GM12874 (cell line): ENCODE results near the gene MTHFSD.

Experiments used
- TF ChIP-seq, protein P1 (sequence below): IDR thresholded peaks from 2 replicates; pipeline ENCODE4 v1.5.1; 2011; ENCODE audit warnings: low read depth, mild to moderate bottlenecking, control low read depth, low read length, moderate library complexity; ENCODE audit not compliant: insufficient read depth

Gene MTHFSD

DNA sequence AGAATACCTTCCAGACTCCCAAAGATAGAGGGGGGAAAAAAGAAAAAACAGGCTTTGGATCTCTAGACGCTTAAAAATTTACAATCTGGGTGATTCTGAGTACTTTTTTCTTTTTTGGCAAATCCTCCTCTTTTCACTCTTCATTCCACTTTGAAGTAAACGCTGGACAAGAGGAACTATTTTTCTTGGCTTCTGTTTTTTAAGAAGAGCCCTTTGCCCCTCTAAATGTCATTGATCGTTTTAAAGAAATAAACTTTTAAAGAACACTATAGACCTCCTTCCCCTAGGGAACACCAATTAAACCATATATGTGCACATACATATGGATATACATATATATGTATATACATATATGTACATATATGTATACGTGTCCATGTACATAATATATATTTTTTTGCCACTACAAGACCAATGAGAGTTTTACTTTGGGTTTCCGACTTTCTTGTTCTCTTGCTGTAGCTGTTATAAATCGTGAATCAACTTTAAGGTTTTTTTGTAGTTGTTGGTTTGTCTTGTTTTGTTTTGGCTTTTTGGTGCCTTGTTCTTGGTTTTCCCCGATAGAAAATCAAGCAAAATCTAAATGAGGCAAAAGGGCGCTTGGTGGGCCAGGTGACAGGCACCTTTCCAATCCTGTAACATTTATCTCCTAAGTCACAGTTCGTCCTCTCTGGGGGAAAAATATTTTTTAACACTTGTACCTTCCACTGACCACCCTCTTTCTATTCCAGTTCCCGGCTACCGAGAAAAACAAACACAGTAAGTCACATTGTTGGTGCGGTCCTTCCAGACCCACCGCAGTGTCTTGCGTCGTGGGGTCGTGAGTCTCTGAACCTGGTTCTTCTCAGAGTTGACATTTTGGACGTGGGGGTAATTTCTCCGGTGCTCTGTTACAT is 40.3 kb downstream of the MTHFSD start:
- TF ChIP-seq, protein P1, sequence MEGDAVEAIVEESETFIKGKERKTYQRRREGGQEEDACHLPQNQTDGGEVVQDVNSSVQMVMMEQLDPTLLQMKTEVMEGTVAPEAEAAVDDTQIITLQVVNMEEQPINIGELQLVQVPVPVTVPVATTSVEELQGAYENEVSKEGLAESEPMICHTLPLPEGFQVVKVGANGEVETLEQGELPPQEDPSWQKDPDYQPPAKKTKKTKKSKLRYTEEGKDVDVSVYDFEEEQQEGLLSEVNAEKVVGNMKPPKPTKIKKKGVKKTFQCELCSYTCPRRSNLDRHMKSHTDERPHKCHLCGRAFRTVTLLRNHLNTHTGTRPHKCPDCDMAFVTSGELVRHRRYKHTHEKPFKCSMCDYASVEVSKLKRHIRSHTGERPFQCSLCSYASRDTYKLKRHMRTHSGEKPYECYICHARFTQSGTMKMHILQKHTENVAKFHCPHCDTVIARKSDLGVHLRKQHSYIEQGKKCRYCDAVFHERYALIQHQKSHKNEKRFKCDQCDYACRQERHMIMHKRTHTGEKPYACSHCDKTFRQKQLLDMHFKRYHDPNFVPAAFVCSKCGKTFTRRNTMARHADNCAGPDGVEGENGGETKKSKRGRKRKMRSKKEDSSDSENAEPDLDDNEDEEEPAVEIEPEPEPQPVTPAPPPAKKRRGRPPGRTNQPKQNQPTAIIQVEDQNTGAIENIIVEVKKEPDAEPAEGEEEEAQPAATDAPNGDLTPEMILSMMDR = no peak

DNA sequence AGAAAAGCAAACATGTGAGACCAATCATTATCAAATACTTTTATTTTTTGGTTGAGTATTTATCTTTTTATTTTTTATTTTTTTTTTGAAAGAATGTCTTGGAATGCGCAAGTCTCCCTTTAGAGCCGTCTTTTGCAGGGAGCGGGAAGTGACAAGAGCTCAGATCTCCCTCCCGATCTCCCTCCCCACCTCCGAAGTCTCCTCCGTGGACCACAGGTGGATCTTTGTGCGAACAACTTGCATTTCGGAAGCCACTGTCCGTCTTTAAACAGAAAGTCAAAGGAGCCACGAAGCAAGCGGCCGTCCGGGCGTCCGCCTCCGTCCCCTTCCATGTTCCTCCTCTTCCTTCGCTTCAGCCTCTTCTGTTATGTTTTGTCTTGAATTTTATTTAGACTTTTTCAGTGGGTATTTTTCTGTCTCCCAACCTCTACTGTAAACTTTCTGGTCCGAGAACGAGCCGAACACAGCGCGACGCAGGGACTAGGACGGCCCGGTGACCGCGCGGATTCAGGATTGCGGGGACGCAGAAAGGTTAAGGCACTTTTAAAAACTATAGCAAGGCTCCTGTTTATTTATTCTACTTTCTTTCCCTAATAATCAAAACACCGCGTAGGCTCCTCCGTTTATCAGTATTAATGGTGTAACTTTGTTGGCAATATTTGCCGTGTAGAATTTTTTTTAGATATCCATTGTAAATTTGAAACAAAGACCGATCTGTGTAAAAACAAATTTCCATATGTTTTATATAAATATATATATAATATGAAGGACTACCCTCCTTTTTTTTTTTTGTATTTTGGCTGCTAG is 41.4 kb downstream of the MTHFSD start:
- TF ChIP-seq, protein P1 = no peak

DNA sequence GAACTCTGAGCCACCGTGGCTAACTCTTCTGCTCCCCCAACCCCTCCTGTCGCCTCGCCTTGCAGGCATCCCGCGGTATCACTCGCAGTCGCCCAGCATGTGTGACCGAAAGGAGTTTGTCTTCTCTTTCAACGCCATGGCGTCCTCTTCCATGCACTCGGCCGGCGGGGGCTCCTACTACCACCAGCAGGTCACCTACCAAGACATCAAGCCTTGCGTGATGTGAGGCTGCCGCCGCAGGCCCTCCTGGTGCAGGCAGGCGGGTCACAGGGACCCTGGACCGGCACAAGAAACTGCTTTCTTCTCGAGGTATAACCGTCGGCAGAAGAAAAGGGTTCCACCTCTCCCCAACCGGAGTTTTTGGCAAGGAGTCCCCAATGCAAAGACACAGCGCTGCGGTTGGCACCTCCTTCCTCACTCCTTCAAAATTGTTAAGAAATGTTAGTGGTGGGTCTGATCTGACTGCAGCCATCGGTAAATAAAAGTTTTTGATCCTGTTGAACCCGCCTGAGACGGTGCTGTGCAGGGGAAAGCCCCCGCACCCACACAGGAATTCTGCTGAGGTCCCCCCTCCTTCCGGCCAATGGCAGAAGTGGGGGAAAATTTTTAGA is 42.1 kb downstream of the MTHFSD start:
- TF ChIP-seq, protein P1 = no peak

DNA sequence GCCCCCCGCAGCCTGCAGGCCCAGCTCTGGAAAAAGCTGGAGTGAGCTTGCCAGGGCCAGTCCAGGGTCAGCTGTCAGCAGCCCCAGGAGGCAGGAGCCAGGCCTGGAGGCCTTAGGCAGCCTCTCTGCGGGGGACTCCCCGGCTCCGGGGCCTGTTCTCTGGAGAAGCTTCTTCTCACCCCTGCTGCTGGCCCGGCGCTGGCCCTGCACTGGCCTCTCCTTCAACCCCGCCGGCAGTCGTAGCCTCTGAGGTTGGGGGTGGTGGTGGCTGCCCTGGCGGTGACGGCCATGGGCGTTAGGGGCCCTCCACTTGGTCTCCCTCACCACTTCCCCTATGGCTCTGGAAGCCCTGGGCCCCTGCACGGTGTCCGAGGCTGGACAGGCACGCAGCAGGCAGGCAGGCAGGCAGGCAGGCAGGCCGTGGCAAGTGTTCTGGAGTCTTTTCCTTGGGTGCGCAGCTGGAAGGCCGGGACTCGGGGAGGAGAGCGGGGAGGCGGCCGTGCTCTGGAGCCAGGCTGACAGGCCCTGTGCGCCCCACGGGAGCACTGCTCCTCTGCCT is 42.7 kb downstream of the MTHFSD start:
- TF ChIP-seq, protein P1 = no peak

DNA sequence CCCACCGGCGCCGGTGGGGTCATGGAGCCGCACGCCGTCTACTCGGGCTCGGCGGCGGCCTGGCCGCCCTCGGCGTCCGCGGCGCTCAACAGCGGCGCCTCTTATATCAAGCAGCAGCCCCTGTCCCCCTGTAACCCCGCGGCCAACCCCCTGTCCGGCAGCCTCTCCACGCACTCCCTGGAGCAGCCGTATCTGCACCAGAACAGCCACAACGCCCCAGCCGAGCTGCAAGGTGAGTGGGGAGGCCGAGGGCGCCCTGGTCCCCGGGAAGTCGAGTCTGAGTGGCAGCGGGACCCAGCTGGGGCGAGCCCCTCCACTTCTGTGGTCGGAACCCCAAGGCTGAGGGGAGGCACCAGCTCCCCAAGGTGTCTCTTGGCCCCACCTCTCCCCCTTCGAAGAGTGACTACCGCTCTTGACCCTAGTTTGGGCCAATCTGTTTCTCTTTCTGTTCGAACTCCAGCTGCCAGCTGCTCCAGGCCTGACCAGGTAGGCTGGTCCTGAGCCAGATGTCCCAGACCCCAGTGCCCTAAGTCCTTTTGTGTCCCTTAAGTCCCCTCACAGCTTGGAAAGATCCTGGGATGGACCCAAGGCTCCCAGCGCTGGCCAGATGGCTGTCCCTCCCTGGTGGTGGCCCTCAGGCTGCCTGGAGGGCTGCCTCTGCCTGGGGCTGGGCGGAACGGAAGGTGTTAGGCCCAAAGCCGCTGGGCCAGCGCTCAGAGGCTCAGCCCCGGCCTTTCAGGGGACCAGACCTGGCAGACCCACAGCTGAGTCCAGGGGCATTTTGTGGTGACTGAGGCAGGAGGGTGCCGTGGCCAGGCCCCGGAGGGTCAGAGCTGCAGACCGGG is 43.5 kb downstream of the MTHFSD start:
- TF ChIP-seq, protein P1 = no peak

DNA sequence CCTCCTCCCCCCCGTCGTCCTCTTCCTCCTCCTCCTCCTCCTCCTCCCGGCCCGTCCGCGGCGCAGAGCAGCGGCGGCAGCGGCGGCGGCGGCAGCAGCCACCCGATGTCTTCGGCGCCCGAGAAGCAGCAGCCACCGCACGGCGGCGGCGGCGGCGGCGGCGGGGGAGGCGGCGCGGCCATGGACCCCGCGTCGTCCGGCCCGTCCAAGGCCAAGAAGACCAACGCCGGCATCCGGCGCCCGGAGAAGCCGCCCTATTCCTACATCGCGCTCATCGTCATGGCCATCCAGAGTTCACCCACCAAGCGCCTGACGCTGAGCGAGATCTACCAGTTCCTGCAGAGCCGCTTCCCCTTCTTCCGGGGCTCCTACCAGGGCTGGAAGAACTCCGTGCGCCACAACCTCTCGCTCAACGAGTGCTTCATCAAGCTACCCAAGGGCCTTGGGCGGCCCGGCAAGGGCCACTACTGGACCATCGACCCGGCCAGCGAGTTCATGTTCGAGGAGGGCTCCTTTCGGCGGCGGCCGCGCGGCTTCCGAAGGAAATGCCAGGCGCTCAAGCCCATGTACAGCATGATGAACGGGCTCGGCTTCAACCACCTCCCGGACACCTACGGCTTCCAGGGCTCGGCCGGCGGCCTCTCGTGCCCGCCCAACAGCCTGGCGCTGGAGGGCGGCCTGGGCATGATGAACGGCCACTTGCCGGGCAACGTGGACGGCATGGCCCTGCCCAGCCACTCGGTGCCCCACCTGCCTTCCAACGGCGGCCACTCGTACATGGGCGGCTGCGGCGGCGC is 44.4 kb downstream of the MTHFSD start, which contains the start of gene FOXF1:
FOXF1 (plus strand) TSS at position 63 of the 797 bp plus-strand sequence; CDS start at position 106, 43 bp downstream.
- TF ChIP-seq, protein P1 = no peak
